Chondrocyte (in vitro differentiated cells): ENCODE results near the gene KLHL24. TPM values are rescaled to one million over a fixed set of nuclear protein-coding genes. Genes with fewer than 3 reads are reported as not detected.
"Not testable (repeated sequence)": the region's sequence is repeated elsewhere in the genome, so short reads cannot be mapped to it uniquely, and the experiment has no call there.

Experiments
- DNase-seq: peaks from one replicate; pipeline ENCODE4 v3.0.0; 2021; ENCODE audit warnings: mixed read lengths, low spot score
- H3K27ac Mint-ChIP-seq: one replicate; pipeline ENCODE4 v1.8.0; 2021; ENCODE audit warnings: mild to moderate bottlenecking, moderate library complexity, mixed read lengths; ENCODE audit not compliant: unreplicated experiment
- H3K27me3 Mint-ChIP-seq: 2 replicates; pipeline ENCODE4 v1.8.0; 2021; ENCODE audit warnings: low read depth, mixed read lengths
- H3K36me3 Mint-ChIP-seq: 2 replicates; pipeline ENCODE4 v1.8.0; 2021; ENCODE audit warnings: low read depth, mixed read lengths
- H3K4me1 Mint-ChIP-seq: 2 replicates; pipeline ENCODE4 v1.8.0; 2021; ENCODE audit warnings: low read depth, mild to moderate bottlenecking, mixed read lengths
- H3K4me3 Mint-ChIP-seq: one replicate; pipeline ENCODE4 v1.8.0; 2021; ENCODE audit warnings: mild to moderate bottlenecking, moderate library complexity, mixed read lengths; ENCODE audit not compliant: unreplicated experiment
- H3K9me3 Mint-ChIP-seq: 2 replicates; pipeline ENCODE4 v1.8.0; 2021; ENCODE audit warnings: low read depth, mixed read lengths
- total RNA-seq: library from RNA; stranded (reverse); gene quantifications from 3 replicates; pipeline ENCODE4 v1.2.1, GENCODE V29; 2021
- TF ChIP-seq, protein P1 (sequence below): fragments of 200-600 bp; sonication (generic); IDR thresholded peaks from 2 replicates; pipeline ENCODE4 v1.5.0; 2021; ENCODE audit warnings: antibody characterized with exemption, mild to moderate bottlenecking, moderate library complexity

KLHL24 gene
- total RNA-seq, 1 donor from 2014 or later, result 55.7 TPM

DNA sequence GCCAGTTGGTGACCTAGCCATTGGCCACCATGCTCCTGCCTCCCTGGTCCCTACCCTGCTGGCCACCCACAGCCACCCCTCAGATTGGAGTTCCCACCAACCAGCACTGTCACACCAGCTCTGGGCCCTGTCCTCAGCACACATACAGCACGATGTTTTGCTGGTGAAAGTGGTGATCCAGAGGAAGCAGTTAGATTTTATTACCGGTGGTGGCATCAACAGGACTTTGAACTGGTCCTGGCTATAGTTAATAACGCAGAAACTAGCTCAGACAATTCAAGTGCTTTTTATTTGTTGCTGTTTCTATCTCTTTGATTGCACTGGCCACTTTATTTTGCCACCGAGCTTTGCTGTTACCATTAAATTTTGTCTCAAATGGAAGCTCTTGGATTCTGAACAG lies 16.4 kb upstream of the KLHL24 start:
- H3K4me3 Mint-ChIP-seq, result no peak overlapping the region
- no peaks in the 10 kb centered on the region for H3K36me3 Mint-ChIP-seq
- TF ChIP-seq, protein P1, sequence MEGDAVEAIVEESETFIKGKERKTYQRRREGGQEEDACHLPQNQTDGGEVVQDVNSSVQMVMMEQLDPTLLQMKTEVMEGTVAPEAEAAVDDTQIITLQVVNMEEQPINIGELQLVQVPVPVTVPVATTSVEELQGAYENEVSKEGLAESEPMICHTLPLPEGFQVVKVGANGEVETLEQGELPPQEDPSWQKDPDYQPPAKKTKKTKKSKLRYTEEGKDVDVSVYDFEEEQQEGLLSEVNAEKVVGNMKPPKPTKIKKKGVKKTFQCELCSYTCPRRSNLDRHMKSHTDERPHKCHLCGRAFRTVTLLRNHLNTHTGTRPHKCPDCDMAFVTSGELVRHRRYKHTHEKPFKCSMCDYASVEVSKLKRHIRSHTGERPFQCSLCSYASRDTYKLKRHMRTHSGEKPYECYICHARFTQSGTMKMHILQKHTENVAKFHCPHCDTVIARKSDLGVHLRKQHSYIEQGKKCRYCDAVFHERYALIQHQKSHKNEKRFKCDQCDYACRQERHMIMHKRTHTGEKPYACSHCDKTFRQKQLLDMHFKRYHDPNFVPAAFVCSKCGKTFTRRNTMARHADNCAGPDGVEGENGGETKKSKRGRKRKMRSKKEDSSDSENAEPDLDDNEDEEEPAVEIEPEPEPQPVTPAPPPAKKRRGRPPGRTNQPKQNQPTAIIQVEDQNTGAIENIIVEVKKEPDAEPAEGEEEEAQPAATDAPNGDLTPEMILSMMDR, result no peak
- H3K4me1 Mint-ChIP-seq, result peaks cover 2% of the 10 kb centered on the region
- no peak overlapping the region for H3K27ac Mint-ChIP-seq
- peaks cover 9% of the 10 kb centered on the region for H3K27me3 Mint-ChIP-seq
- DNase-seq, result no peak
- no peaks in the 10 kb centered on the region for H3K9me3 Mint-ChIP-seq

DNA sequence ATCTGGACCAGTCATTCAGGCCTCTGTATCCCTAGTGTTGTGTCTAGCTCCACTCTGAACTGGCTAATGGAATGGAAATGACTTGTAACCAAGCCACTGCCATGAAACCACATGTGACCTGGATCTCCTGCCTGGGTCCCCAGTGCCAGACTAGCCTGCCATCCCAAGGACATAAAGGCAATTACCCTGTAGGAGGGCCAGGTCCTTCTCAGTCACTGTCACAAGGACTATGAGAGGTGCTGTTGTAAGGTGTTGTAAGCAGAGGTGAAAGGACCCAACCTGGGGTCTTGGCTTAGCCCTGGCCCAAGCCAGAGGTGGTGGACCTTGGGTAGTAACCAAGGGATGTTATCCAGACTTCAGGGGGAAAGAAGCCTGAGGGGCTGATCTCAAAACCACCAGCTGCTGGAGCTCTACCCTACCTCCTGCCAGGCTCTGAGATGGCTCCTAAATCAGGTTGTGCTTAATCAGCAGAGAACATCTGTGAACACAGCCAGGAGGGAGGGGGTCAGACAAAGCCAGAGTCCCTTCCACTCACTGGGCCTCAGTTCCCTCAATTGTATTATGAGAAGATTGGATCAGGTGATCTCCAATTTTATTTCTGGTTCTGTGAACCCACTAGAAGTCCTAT lies 15.7 kb upstream of the KLHL24 start:
- H3K4me3 Mint-ChIP-seq, result no peak overlapping the region
- no peaks in the 10 kb centered on the region for H3K36me3 Mint-ChIP-seq
- H3K9me3 Mint-ChIP-seq, result no peaks in the 10 kb centered on the region
- TF ChIP-seq, protein P1, result no peak
- no peak overlapping the region for H3K27ac Mint-ChIP-seq
- no peaks in the 10 kb centered on the region for H3K4me1 Mint-ChIP-seq
- no peak for DNase-seq
- peaks cover 12% of the 10 kb centered on the region for H3K27me3 Mint-ChIP-seq

DNA sequence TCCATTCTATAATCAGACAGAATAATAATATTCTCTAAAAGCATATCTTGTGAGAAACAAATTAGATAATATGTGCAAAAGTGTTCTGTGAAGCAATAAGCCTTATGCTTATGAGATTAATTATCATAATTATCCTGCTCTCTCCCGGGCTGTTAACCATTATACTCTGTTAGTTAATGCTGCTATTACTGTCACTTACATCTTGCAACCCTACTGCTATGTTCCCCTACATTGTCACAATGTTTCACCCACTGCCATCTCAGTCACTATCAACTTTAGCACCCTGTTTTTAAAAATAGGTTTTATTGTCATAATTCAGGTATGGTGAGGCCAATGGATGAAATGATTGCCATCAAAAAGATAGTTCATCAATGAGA lies 15.2 kb upstream of the KLHL24 start:
- peaks cover 12% of the 10 kb centered on the region for H3K27me3 Mint-ChIP-seq
- H3K36me3 Mint-ChIP-seq, result no peaks in the 10 kb centered on the region
- no peak overlapping the region for H3K4me3 Mint-ChIP-seq
- TF ChIP-seq, protein P1, result no peak
- H3K27ac Mint-ChIP-seq, result no peak overlapping the region
- no peak for DNase-seq
- no peaks in the 10 kb centered on the region for H3K4me1 Mint-ChIP-seq
- no peaks in the 10 kb centered on the region for H3K9me3 Mint-ChIP-seq

DNA sequence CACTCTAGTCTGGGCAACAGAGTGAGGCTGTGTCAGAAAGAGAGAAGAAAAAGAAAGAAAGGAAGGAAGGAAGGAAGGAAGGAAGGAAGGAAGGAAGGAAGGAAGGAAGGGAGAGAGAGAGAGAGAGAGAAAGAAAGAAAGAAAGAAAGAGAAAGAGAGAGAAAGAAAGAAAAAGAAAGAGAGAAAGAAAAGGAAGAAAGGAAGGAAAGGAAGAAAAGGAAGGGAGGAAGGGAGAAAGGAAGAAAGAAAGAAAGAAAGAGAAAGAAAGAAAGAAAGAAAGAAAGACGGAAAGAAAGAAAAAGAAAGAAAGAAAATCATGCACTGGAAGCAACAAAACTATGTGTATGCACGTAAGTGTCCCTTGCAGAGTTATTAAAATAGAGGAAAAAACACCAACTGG lies 12.9 kb upstream of the KLHL24 start:
- H3K36me3 Mint-ChIP-seq, H3K27me3 Mint-ChIP-seq, DNase-seq, H3K4me3 Mint-ChIP-seq, H3K27ac Mint-ChIP-seq, H3K9me3 Mint-ChIP-seq, H3K4me1 Mint-ChIP-seq: not testable (repeated sequence)

DNA sequence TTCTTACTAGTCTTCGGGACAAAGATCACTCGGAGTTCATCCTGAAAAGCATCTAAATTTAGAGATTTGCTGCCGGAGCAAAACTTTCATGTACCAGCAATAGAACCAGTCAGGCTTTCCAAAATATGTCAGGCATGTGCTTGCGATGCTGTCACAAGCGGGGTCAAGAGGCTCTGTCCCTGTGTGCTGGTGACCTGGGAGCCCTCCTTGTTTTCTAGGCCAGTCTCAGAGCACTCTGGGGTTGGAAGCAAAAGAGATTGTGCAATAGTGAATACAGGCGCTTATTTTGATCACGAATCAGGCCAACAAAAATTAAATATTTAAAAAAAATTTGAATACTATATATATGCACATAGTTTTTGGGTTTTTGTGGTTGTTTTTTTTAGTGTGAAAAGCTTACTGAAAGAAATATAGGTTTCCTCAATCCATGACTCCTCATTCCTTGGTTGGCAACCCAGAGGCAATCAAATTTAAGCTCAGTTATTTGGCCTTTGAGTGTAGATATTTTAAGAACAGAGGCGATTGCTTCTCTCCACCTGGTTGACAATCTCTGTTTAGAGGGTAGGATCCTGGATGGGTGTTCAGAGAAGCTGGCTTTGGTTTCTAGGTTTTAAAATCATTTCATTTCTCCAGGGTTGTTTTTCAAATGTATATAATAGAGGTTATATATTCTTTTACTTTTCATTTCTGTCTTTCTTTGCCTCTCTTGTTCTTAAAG lies 8.4 kb upstream of the KLHL24 start:
- H3K27ac Mint-ChIP-seq, result peak overlapping the region; percentile 66
- peaks cover 10% of the 10 kb centered on the region for H3K4me1 Mint-ChIP-seq
- H3K36me3 Mint-ChIP-seq, result no peaks in the 10 kb centered on the region
- no peak overlapping the region for H3K4me3 Mint-ChIP-seq
- DNase-seq, result no peak
- no peaks in the 10 kb centered on the region for H3K9me3 Mint-ChIP-seq
- TF ChIP-seq, protein P1, result no peak
- peaks cover 5% of the 10 kb centered on the region for H3K27me3 Mint-ChIP-seq
